GM21576 (cell line): ENCODE data around the gene RAB33B.
"Not testable (repeated sequence)": the region's sequence is repeated elsewhere in the genome, so short reads cannot be mapped to it uniquely, and the experiment has no call there.

Source experiments
- ATAC-seq: cut with Tn5 transposase; IDR thresholded peaks from one replicate; pipeline ENCODE4 v1.9.1; 2021; ENCODE audit warnings: mild to moderate bottlenecking, moderate library complexity; ENCODE audit not compliant: unreplicated experiment

The RAB33B gene

GRCh38 chr4:139461022-139461628, 7.2 kb downstream of the RAB33B start:
- ATAC-seq = no peak

GRCh38 chr4:139464512-139464911, 10.6 kb downstream of the RAB33B start:
- ATAC-seq = not testable (repeated sequence)

GRCh38 chr4:139465922-139466321, 12.0 kb downstream of the RAB33B start:
- no peak for ATAC-seq

- ATAC-seq = not testable (repeated sequence)
Measured at GRCh38 chr4:139468756-139469155, 14.8 kb downstream of the RAB33B start.

- no peak for ATAC-seq
Measured at GRCh38 chr4:139469216-139469615, 15.3 kb downstream of the RAB33B start.

GRCh38 chr4:139469869-139470268, 15.9 kb downstream of the RAB33B start:
- no peak for ATAC-seq

GRCh38 chr4:139470295-139470694, 16.4 kb downstream of the RAB33B start:
- no peak for ATAC-seq

- no peak for ATAC-seq
Measured at GRCh38 chr4:139470997-139471665, 17.2 kb downstream of the RAB33B start.

- no peak for ATAC-seq
Measured at GRCh38 chr4:139472852-139473251, 18.9 kb downstream of the RAB33B start.

GRCh38 chr4:139476363-139476762, 22.4 kb downstream of the RAB33B start:
- ATAC-seq = no peak

GRCh38 chr4:139481465-139481864, 27.5 kb downstream of the RAB33B start:
- no peak for ATAC-seq

GRCh38 chr4:139483000-139483399, 29.1 kb downstream of the RAB33B start:
- ATAC-seq = no peak

GRCh38 chr4:139484783-139485311, 30.9 kb downstream of the RAB33B start:
- no peak for ATAC-seq

- ATAC-seq = no peak
Measured at GRCh38 chr4:139488442-139488841, 34.5 kb downstream of the RAB33B start.

- ATAC-seq = no peak
Measured at GRCh38 chr4:139489638-139490037, 35.7 kb downstream of the RAB33B start.

GRCh38 chr4:139492429-139492828, 38.5 kb downstream of the RAB33B start:
- no peak for ATAC-seq

- ATAC-seq = no peak
Measured at GRCh38 chr4:139493176-139493575, 39.3 kb downstream of the RAB33B start.

- ATAC-seq = no peak
Measured at GRCh38 chr4:139499186-139499585, 45.3 kb downstream of the RAB33B start.

GRCh38 chr4:139501117-139501516, 47.2 kb downstream of the RAB33B start:
- ATAC-seq = no peak

- ATAC-seq = no peak
Measured at GRCh38 chr4:139501527-139501926, 47.6 kb downstream of the RAB33B start.

- ATAC-seq = no peak
Measured at GRCh38 chr4:139501927-139502899, 48.3 kb downstream of the RAB33B start.
